ENCODE results near the gene ANXA8L1. TPM values are rescaled to one million over a fixed set of nuclear protein-coding genes. Genes with fewer than 3 reads are reported as not detected.
"Not testable (repeated sequence)": the region's sequence is repeated elsewhere in the genome, so short reads cannot be mapped to it uniquely, and the experiment has no call there.

Gene ANXA8L1, protein sequence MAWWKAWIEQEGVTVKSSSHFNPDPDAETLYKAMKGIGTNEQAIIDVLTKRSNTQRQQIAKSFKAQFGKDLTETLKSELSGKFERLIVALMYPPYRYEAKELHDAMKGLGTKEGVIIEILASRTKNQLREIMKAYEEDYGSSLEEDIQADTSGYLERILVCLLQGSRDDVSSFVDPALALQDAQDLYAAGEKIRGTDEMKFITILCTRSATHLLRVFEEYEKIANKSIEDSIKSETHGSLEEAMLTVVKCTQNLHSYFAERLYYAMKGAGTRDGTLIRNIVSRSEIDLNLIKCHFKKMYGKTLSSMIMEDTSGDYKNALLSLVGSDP
- 100 to 1,000 TPM; 247 to 351 (median 300) TPM for total RNA-seq

DNA sequence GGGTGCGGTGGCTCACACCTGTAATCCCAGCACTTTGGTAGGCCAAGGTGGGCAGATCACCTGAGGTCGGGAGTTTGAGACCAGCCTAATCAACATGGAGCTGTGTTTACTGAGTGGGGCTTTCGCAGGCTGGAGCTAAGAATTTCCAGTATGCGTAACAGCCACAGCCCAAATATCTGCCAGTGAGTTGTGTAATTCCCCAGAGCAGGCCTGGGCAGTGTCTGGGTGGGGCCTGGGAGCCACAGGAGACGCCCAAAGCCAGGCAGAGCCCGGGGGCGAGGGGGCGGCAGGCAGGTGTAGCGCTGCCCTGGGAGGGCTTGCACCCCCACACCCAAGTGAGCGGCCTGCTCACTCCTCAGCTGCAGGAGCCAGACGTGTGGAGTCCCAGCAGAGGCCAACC lies at the start of gene ANXA8L1:
Gene ANXA8L1, plus strand, starts transcription at position 371 of the 400 bp plus-strand sequence. CDS start 76 bp downstream, outside the sequence.
- H3K4me1 ChIP-seq; intact Hi-C loops (cut with DNase I); DNase-seq; H3K36me3 ChIP-seq; H3K9me3 ChIP-seq; H3K27me3 ChIP-seq: not testable (repeated sequence)
- peak within 1 kb of the TSS in 3 of 4 donors; percentile 28 to 49 (median 34) for H3K4me3 ChIP-seq
- H3K27ac ChIP-seq, result peak within 1 kb of the TSS; percentile 52 to 77 (median 74)
- WGBS, 2 donors, result 63% methylated on average over 2 of the region's 11 CpGs; no CpG with 5 or more reads in 1 of the 2 donors
- peak in 1 of 4 donors; percentile 33 for TF ChIP-seq POLR2A (IDR thresholded peaks at IDR 0.05)

DNA sequence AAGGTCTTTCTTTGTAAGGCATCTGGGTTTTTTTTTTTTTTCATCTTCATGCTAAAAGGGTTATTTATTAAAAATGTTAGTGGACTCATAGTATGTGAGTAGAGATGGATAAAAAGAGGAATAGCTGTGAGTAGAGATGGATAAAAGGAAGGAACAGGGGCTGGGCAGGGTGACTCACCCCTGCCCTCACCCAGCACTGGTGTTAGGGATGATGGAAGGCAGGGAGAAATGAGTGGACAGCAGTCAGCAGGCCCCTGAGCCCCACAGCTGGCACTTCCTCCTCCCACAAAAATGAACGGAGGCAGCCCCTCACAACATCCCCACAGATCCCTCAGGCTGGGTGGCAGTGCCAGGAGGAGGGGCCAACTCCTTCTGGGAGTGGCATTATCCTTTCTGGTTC lies 49.5 kb upstream of the ANXA8L1 start:
- 43 to 63% methylated on average over 1 of the region's 1 CpG for WGBS, 2 donors
- intact Hi-C loops (cut with DNase I), result no loop called here
- no peak overlapping the region for H3K27ac ChIP-seq
- no peak for TF ChIP-seq POLR2A (IDR thresholded peaks at IDR 0.05)
- TF ChIP-seq, protein P1, sequence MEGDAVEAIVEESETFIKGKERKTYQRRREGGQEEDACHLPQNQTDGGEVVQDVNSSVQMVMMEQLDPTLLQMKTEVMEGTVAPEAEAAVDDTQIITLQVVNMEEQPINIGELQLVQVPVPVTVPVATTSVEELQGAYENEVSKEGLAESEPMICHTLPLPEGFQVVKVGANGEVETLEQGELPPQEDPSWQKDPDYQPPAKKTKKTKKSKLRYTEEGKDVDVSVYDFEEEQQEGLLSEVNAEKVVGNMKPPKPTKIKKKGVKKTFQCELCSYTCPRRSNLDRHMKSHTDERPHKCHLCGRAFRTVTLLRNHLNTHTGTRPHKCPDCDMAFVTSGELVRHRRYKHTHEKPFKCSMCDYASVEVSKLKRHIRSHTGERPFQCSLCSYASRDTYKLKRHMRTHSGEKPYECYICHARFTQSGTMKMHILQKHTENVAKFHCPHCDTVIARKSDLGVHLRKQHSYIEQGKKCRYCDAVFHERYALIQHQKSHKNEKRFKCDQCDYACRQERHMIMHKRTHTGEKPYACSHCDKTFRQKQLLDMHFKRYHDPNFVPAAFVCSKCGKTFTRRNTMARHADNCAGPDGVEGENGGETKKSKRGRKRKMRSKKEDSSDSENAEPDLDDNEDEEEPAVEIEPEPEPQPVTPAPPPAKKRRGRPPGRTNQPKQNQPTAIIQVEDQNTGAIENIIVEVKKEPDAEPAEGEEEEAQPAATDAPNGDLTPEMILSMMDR (IDR thresholded peaks at IDR 0.05), result no peak
- H3K27me3 ChIP-seq, result no peaks in the 10 kb centered on the region
- no peak for DNase-seq
- H3K9me3 ChIP-seq, result no peaks in the 10 kb centered on the region
- H3K4me1 ChIP-seq, result peaks cover 0 to 8% (median 0%) of the 10 kb centered on the region in 3 donors
- no peaks in the 10 kb centered on the region for H3K36me3 ChIP-seq
- no peak overlapping the region for H3K4me3 ChIP-seq

DNA sequence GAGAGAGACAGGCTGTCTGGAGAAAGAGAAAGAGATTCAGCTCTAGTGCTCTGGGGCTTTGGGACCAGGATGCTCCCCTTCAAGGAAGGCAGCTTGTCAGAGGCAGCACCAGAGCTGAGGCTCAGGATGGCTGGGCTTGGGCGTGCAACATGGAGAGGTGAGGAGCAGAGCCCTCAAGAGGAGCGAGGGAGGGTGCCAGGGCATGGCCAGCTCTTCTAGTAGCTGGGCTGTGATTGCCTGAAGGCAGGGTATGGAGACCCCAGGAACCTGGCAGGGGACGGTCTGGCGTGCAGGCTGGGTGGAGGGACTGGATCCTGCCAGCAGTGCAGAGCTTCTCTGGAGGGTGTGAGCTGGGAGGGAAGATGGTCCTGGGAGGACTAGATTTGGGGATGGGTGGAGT lies 48.6 kb upstream of the ANXA8L1 start:
- TF ChIP-seq, protein P1 (IDR thresholded peaks at IDR 0.05), result no peak
- no peak for TF ChIP-seq POLR2A (IDR thresholded peaks at IDR 0.05)
- no peaks in the 10 kb centered on the region for H3K9me3 ChIP-seq
- WGBS, 2 donors, result 91 to 100% methylated on average over 2 to 4 of the region's 4 CpGs
- no peak overlapping the region for H3K27ac ChIP-seq
- no peak for DNase-seq
- intact Hi-C loops (cut with DNase I), result no loop called here
- no peaks in the 10 kb centered on the region for H3K27me3 ChIP-seq
- peaks cover 0 to 8% (median 0%) of the 10 kb centered on the region in 3 donors for H3K4me1 ChIP-seq
- H3K36me3 ChIP-seq, result no peaks in the 10 kb centered on the region
- no peak overlapping the region for H3K4me3 ChIP-seq

DNA sequence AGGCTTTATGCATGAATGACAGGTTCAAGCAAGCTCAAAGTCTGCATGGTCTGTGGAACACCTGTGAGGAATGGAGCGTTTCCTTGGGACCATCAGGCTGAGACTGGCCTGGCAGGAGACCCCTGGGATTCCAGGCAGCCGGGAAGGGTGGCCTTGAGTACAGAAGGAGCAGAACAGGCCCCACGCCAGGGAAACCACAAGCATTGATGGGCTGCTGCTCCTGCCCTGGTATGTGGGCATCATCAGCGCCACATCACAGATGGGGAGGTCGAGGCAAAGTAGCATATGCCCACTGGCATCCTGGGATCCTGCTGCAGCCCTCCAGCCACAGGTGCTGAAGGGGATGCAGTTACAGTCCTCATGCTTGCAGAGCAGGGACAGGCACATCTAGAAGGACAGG lies 47.9 kb upstream of the ANXA8L1 start:
- peaks cover 0 to 8% (median 0%) of the 10 kb centered on the region in 3 donors for H3K4me1 ChIP-seq
- 74 to 85% methylated on average over 3 to 4 of the region's 5 CpGs for WGBS, 2 donors
- intact Hi-C loops (cut with DNase I), result no loop called here
- TF ChIP-seq, protein P1 (IDR thresholded peaks at IDR 0.05), result no peak
- TF ChIP-seq POLR2A (IDR thresholded peaks at IDR 0.05), result no peak
- H3K9me3 ChIP-seq, result no peaks in the 10 kb centered on the region
- H3K4me3 ChIP-seq, result no peak overlapping the region
- no peak for DNase-seq
- no peaks in the 10 kb centered on the region for H3K36me3 ChIP-seq
- H3K27ac ChIP-seq, result no peak overlapping the region
- H3K27me3 ChIP-seq, result no peaks in the 10 kb centered on the region

DNA sequence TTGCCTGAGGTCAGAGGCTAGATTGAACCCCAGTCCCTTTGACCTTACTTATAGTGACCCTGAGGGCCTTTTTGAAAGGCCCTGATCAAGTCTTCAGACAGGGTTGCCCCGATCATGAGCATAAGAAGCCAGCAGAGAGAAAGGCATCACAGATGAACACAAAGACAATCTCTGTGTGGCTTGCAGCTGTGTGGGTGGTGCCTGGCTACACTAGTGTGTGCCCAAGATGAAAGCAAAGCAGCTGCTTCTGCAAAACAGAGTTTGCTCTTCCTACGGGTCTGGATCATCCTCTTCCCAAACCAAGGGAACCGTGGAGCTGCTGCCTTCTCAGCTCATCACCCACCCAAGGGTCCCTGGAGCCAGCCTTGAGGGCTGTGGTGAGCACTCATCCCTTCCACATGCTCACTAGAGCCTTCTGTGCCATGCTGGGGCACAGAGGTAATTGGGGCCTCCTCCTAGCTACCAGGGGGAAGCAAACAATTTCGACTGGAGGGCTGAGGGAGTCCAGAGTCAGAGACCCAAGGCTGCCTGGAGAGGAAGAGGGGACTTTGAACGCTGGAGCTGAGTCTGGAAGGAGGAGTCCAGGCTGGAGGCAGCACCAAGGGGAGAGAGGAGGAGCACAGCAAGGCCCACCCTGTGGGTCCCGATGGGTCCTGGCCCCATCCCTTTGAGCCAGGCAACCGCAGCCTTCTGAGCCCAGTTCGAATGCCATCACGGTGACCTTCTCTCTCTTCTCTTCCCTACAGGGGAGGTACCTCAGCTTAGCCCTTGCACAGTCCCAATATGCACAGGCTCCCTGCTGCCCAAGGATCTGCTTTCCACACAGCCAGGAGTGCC lies 46.5 kb upstream of the ANXA8L1 start:
- H3K4me3 ChIP-seq, result no peak overlapping the region
- DNase-seq, result no peak
- 82 to 84% methylated on average over 7 of the region's 9 CpGs for WGBS, 2 donors
- no peak overlapping the region for H3K27ac ChIP-seq
- no peaks in the 10 kb centered on the region for H3K36me3 ChIP-seq
- TF ChIP-seq, protein P1 (IDR thresholded peaks at IDR 0.05), result no peak
- intact Hi-C loops (cut with DNase I), result no loop called here
- H3K4me1 ChIP-seq, result peaks cover 0 to 8% (median 0%) of the 10 kb centered on the region in 3 donors
- no peaks in the 10 kb centered on the region for H3K9me3 ChIP-seq
- H3K27me3 ChIP-seq, result no peaks in the 10 kb centered on the region
